Measurements from ENCODE around the gene OOSP1.
"Not testable (repeated sequence)": the region's sequence is repeated elsewhere in the genome, so short reads cannot be mapped to it uniquely, and the experiment has no call there.

The OOSP1 gene

GRCh38 chr11:59900366-59901126 lies 37.7 kb upstream of the OOSP1 start:
- no peak for DNase-seq (ENCODE audit: low spot score)
- in situ Hi-C loops (cut with MboI; ENCODE audit: low sequenced_read_pairs, unreplicated experiment): no loop called here
- TF ChIP-seq CTCF (IDR thresholded peaks at IDR 0.05; ENCODE audit: borderline replicate concordance, control extremely low read depth, extremely low read depth, insufficient read depth, missing control alignments): no peak

GRCh38 chr11:59901306-59901705 lies 36.9 kb upstream of the OOSP1 start:
- no peak for TF ChIP-seq CTCF (IDR thresholded peaks at IDR 0.05; ENCODE audit: borderline replicate concordance, control extremely low read depth, extremely low read depth, insufficient read depth, missing control alignments)
- DNase-seq (ENCODE audit: low spot score): no peak
- in situ Hi-C loops (cut with MboI; ENCODE audit: low sequenced_read_pairs, unreplicated experiment): no loop called here

GRCh38 chr11:59903569-59903968 lies 34.7 kb upstream of the OOSP1 start:
- in situ Hi-C loops (cut with MboI; ENCODE audit: low sequenced_read_pairs, unreplicated experiment); DNase-seq (ENCODE audit: low spot score): not testable (repeated sequence)

- DNase-seq (ENCODE audit: low spot score): no peak
- in situ Hi-C loops (cut with MboI; ENCODE audit: low sequenced_read_pairs, unreplicated experiment): no loop called here
- TF ChIP-seq CTCF (IDR thresholded peaks at IDR 0.05; ENCODE audit: borderline replicate concordance, control extremely low read depth, extremely low read depth, insufficient read depth, missing control alignments): no peak
Measured at GRCh38 chr11:59918480-59918879, 19.8 kb upstream of the OOSP1 start.

GRCh38 chr11:59918987-59919589 lies 19.1 kb upstream of the OOSP1 start:
- DNase-seq (ENCODE audit: low spot score): peak; percentile 28
- peak; percentile 18 for TF ChIP-seq CTCF (IDR thresholded peaks at IDR 0.05; ENCODE audit: borderline replicate concordance, control extremely low read depth, extremely low read depth, insufficient read depth, missing control alignments)
- in situ Hi-C loops (cut with MboI; ENCODE audit: low sequenced_read_pairs, unreplicated experiment): no loop called here

GRCh38 chr11:59923813-59924212 lies 14.4 kb upstream of the OOSP1 start:
- DNase-seq (ENCODE audit: low spot score): no peak
- in situ Hi-C loops (cut with MboI; ENCODE audit: low sequenced_read_pairs, unreplicated experiment): no loop called here
- TF ChIP-seq CTCF (IDR thresholded peaks at IDR 0.05; ENCODE audit: borderline replicate concordance, control extremely low read depth, extremely low read depth, insufficient read depth, missing control alignments): no peak

GRCh38 chr11:59931688-59932087 lies 6.5 kb upstream of the OOSP1 start:
- no peak for DNase-seq (ENCODE audit: low spot score)
- no peak for TF ChIP-seq CTCF (IDR thresholded peaks at IDR 0.05; ENCODE audit: borderline replicate concordance, control extremely low read depth, extremely low read depth, insufficient read depth, missing control alignments)
- in situ Hi-C loops (cut with MboI; ENCODE audit: low sequenced_read_pairs, unreplicated experiment): no loop called here

Data from GM13976 (cell line).